Posterior vena cava (tissue), 2 donors: ENCODE measurements around the gene RPS6KA2. TPM values are rescaled to one million over a fixed set of nuclear protein-coding genes. Genes with fewer than 3 reads are reported as not detected.

Experiments
- DNase-seq: peaks from one replicate; pipeline ENCODE4 v3.0.0-alpha.2; 2020; ENCODE audit warnings: low spot score
- intact Hi-C, 2 donors: fragments of 100-400 bp; cut with DNase I; formaldehyde crosslinking; loops; one replicate each; pipeline versions ENCODE4 v1.14.1 to v1.14.2; 2022 to 2023
- total RNA-seq, 2 donors: library from RNA; stranded (reverse); fragmentation: NEBNext Ultra II Directional; extraction: Animal tissue kit (Norgen Biotek cat#: 25700); gene quantifications; one replicate each; pipeline ENCODE4 v1.2.1, GENCODE V29; 2021
- donor health status: DM: yes; HTN: yes; CAD: no.
- donor health status: DM: yes; HTN: yes; CAD: no.

Gene RPS6KA2
- total RNA-seq, 2 donors from 2014 or later: 34.0 to 43.4 TPM

GRCh38 chr6:166567107-166567506, 59.9 kb downstream of the RPS6KA2 start:
- intact Hi-C loops: loop anchor here in 1 of 2 donors (10.0 kb wide), 1 partner anchor 942 kb away; no protein-coding TSS in a partner anchor
- DNase-seq: peak; percentile 63

GRCh38 chr6:166566026-166567011, 60.7 kb downstream of the RPS6KA2 start:
- DNase-seq: peak; percentile 78
- intact Hi-C loops: loop anchor here in 1 of 2 donors (10.0 kb wide), 1 partner anchor 942 kb away; no protein-coding TSS in a partner anchor

GRCh38 chr6:166565084-166565967, 61.7 kb downstream of the RPS6KA2 start:
- intact Hi-C loops: loop anchor here in 1 of 2 donors (10.0 kb wide), 1 partner anchor 941 kb away; no protein-coding TSS in a partner anchor
- peak; percentile 81 for DNase-seq

GRCh38 chr6:166563805-166564204, 63.2 kb downstream of the RPS6KA2 start:
- intact Hi-C loops: loop anchor here in 1 of 2 donors (10.0 kb wide), 1 partner anchor 939 kb away; no protein-coding TSS in a partner anchor
- DNase-seq: no peak

GRCh38 chr6:166563200-166563599, 63.9 kb downstream of the RPS6KA2 start:
- intact Hi-C loops: loop anchor here in 1 of 2 donors (10.0 kb wide), 1 partner anchor 938 kb away; no protein-coding TSS in a partner anchor
- DNase-seq: peak; percentile 80

- peak; percentile 59 for DNase-seq
- intact Hi-C loops: loop anchor here in 1 of 2 donors (10.0 kb wide), 1 partner anchor 938 kb away; no protein-coding TSS in a partner anchor
Measured at GRCh38 chr6:166562726-166563125, 64.3 kb downstream of the RPS6KA2 start.

- intact Hi-C loops: loop anchor here in 1 of 2 donors (10.0 kb wide), 1 partner anchor 937 kb away; no protein-coding TSS in a partner anchor
- DNase-seq: peak; percentile 25
Measured at GRCh38 chr6:166561771-166562359, 65.2 kb downstream of the RPS6KA2 start.

GRCh38 chr6:166560222-166560621, 66.8 kb downstream of the RPS6KA2 start:
- intact Hi-C loops: loop anchor here in 1 of 2 donors (10.0 kb wide), 1 partner anchor 935 kb away; no protein-coding TSS in a partner anchor

GRCh38 chr6:166559662-166560061, 67.4 kb downstream of the RPS6KA2 start:
- intact Hi-C loops: loop anchor here in 1 of 2 donors (10.0 kb wide), 1 partner anchor 935 kb away; no protein-coding TSS in a partner anchor
- no peak for DNase-seq

More at GRCh38 chr6:166560222-166560621, 66.8 kb downstream of the RPS6KA2 start:
- DNase-seq: no peak

GRCh38 chr6:166559211-166559610, 67.8 kb downstream of the RPS6KA2 start:
- intact Hi-C loops: no loop called here
- no peak for DNase-seq

- DNase-seq: peak; percentile 25
- intact Hi-C loops: no loop called here
Measured at GRCh38 chr6:166558156-166559005, 68.7 kb downstream of the RPS6KA2 start.

GRCh38 chr6:166556863-166557322, 70.2 kb downstream of the RPS6KA2 start:
- DNase-seq: peak; percentile 93
- intact Hi-C loops: no loop called here

GRCh38 chr6:166556336-166556735, 70.7 kb downstream of the RPS6KA2 start:
- no peak for DNase-seq
- intact Hi-C loops: no loop called here

GRCh38 chr6:166555086-166555485, 72.0 kb downstream of the RPS6KA2 start:
- intact Hi-C loops: no loop called here
- DNase-seq: peak; percentile 19

GRCh38 chr6:166554316-166554715, 72.7 kb downstream of the RPS6KA2 start:
- DNase-seq: peak; percentile 62
- intact Hi-C loops: no loop called here

- DNase-seq: peak; percentile 84
- intact Hi-C loops: no loop called here
Measured at GRCh38 chr6:166553563-166554271, 73.3 kb downstream of the RPS6KA2 start.

- DNase-seq: no peak
- intact Hi-C loops: no loop called here
Measured at GRCh38 chr6:166552600-166552999, 74.5 kb downstream of the RPS6KA2 start.
